Astrocyte (in vitro differentiated cells and primary cell): Measurements from ENCODE around the gene BBS9.

Experiments used
- CTCF ChIP-seq: IDR thresholded peaks from 2 replicates; pipeline ENCODE4 v1.5.1; 2011; ENCODE audit warnings: low read depth, mild to moderate bottlenecking, inconsistent platforms, low read length, moderate library complexity; ENCODE audit not compliant: insufficient read depth
- EZH2 ChIP-seq: IDR thresholded peaks from 2 replicates; pipeline ENCODE4 v1.6.1; 2012; ENCODE audit warnings: mild to moderate bottlenecking, low read length, inconsistent platforms; ENCODE audit not compliant: insufficient read depth

GRCh38 chr7:33114976-33115375 is 14.4 kb upstream of the BBS9 start:
- TF ChIP-seq CTCF (no peak), EZH2 (no peak)
